Measurements from ENCODE around the gene CCL16. TPM values are rescaled to one million over a fixed set of nuclear protein-coding genes. Genes with fewer than 3 reads are reported as not detected.

The CCL16 gene
- 0.65 and 0.86 TPM in 2 replicates for total RNA-seq

GRCh38 chr17:35981246-35981645 lies at the start of gene CCL16:
Gene CCL16 (minus strand): TSS chr17:35981497. CDS start chr17:35981420, 77 bp downstream.

GRCh38 chr17:36017799-36018198 lies 36.5 kb upstream of the CCL16 start, which contains the start of gene CCL23:
Gene CCL23 (minus strand): TSS chr17:36017972. CDS start chr17:36017897, 75 bp downstream.

GRCh38 chr17:36001110-36001771 lies 19.9 kb upstream of the CCL16 start, which contains the start of gene CCL15:
Gene CCL15 (minus strand): TSS chr17:36001553. CDS start chr17:36001492, 61 bp downstream.

GRCh38 chr17:35986643-35987042 lies 5.3 kb upstream of the CCL16 start, which contains the start of gene CCL14:
Gene CCL14 (minus strand): TSS chr17:35986729. CDS start chr17:35986649, 80 bp downstream.

GRCh38 chr17:35943537-35943936 lies 37.8 kb downstream of the CCL16 start, which contains the start of gene LYZL6:
Gene LYZL6 (minus strand): TSS chr17:35943713. CDS start chr17:35939356, 4,357 bp downstream.

GRCh38 chr17:35930211-35931065 lies 50.9 kb downstream of the CCL16 start, which contains the start of gene RDM1:
Gene RDM1 (minus strand): TSS chr17:35930773. CDS start chr17:35930727, 46 bp downstream.

Other genes starting within 250 kb of the CCL16 start
- 0.19 and 0.33 TPM in 2 replicates for gene RASL10B, start 249.9 kb downstream of the CCL16 start, total RNA-seq
- gene GAS2L2, start 228.3 kb downstream of the CCL16 start, total RNA-seq = not detected in 2 replicates
- not detected in 2 replicates for gene C17orf50, start 220.6 kb downstream of the CCL16 start, total RNA-seq
- 11.3 and 13.7 TPM in 2 replicates for gene MMP28, start 185.9 kb downstream of the CCL16 start, total RNA-seq
- 67.6 and 71.3 TPM in 2 replicates for gene TAF15, start 172.0 kb downstream of the CCL16 start, total RNA-seq
- not detected in 2 replicates for gene HEATR9, start 112.6 kb downstream of the CCL16 start, total RNA-seq
- 0.19 and 0.65 TPM in 2 replicates for gene CCL5, start 101.1 kb downstream of the CCL16 start, total RNA-seq
- not detected in 2 replicates for gene RDM1, start 50.7 kb downstream of the CCL16 start, total RNA-seq
- not detected in 2 replicates for gene LYZL6, start 37.8 kb downstream of the CCL16 start, total RNA-seq
- gene CCL14, start 5.2 kb upstream of the CCL16 start, total RNA-seq = 32.7 and 43.2 TPM in 2 replicates
- not detected in 2 replicates for gene CCL15, start 20.1 kb upstream of the CCL16 start, total RNA-seq
- 0.98 and 6.4 TPM in 2 replicates for gene CCL23, start 36.5 kb upstream of the CCL16 start, total RNA-seq
- gene CCL18, start 82.8 kb upstream of the CCL16 start, total RNA-seq = not detected in 2 replicates
- not detected in 2 replicates for gene CCL3, start 108.6 kb upstream of the CCL16 start, total RNA-seq
- not detected in 2 replicates for gene CCL4, start 122.3 kb upstream of the CCL16 start, total RNA-seq
- 0.86 TPM in 1 of 2 replicates, not detected in the other for gene TBC1D3B, start 195.1 kb upstream of the CCL16 start, total RNA-seq
- not detected in 2 replicates for gene CCL3L1, start 215.3 kb upstream of the CCL16 start, total RNA-seq
- not detected in 2 replicates for gene CCL4L2, start 229.6 kb upstream of the CCL16 start, total RNA-seq

Data from vein endothelial cell (primary cell).